Smooth muscle cell (in vitro differentiated cells): ENCODE results near the gene MS4A7. TPM values are rescaled to one million over a fixed set of nuclear protein-coding genes. Genes with fewer than 3 reads are reported as not detected.

ENCODE experiments used
- DNase-seq: peaks from one replicate; lab custom pipeline; 2025; ENCODE audit not compliant: unreplicated experiment; lab: John Stamatoyannopoulos, UW
- H2AFZ ChIP-seq: fragments of 200-600 bp; sonication (generic); 2 replicates; pipeline ENCODE4 v1.6.0; 2016; ENCODE audit warnings: antibody characterized with exemption, low read depth, mild to moderate bottlenecking
- H3F3A ChIP-seq: fragments of 200-600 bp; sonication (generic); 2 replicates; pipeline ENCODE4 v1.6.0; 2017; ENCODE audit warnings: antibody characterized with exemption, low read depth
- H3K27ac ChIP-seq: fragments of 200-600 bp; sonication (generic); 2 replicates; pipeline ENCODE4 v1.5.1; 2016; ENCODE audit warnings: low read depth, mild to moderate bottlenecking
- H3K27me3 ChIP-seq: fragments of 200-600 bp; sonication (generic); 2 replicates; pipeline ENCODE4 v1.6.1; 2016; ENCODE audit warnings: low read depth, mild to moderate bottlenecking
- H3K36me3 ChIP-seq: fragments of 200-600 bp; sonication (generic); 2 replicates; pipeline ENCODE4 v1.5.1; 2016; ENCODE audit warnings: low read depth
- H3K4me1 ChIP-seq: fragments of 200-600 bp; sonication (generic); 2 replicates; pipeline ENCODE4 v1.5.1; 2016; ENCODE audit warnings: low read depth
- H3K4me2 ChIP-seq: fragments of 200-600 bp; sonication (generic); 2 replicates; pipeline ENCODE4 v1.6.0; 2016; ENCODE audit warnings: mild to moderate bottlenecking
- H3K4me3 ChIP-seq: fragments of 200-600 bp; sonication (generic); 2 replicates; pipeline ENCODE4 v1.5.1; 2016; ENCODE audit warnings: mild to moderate bottlenecking
- H3K79me2 ChIP-seq: fragments of 200-600 bp; sonication (generic); 2 replicates; pipeline ENCODE4 v1.6.0; 2016; ENCODE audit warnings: low read depth, mild to moderate bottlenecking
- H3K9ac ChIP-seq: fragments of 200-600 bp; sonication (generic); 2 replicates; pipeline ENCODE4 v1.6.0; 2016; ENCODE audit warnings: low read depth
- H3K9me3 ChIP-seq: fragments of 200-600 bp; sonication (generic); replicated peaks from 2 replicates; pipeline ENCODE4 v1.5.1; 2016; ENCODE audit warnings: low read depth
- H4K20me1 ChIP-seq: fragments of 200-600 bp; sonication (generic); 2 replicates; pipeline ENCODE4 v1.6.0; 2016; ENCODE audit warnings: low read depth
- WGBS: methylation state at CpG from one replicate; pipeline ENCODE4 v1.1.7; 2016; ENCODE audit warnings: low lambda C conversion rate; 5-methylcytosine and 5-hydroxymethylcytosine counted together
- polyA plus RNA-seq: library from polyadenylated mRNA; unstranded; fragments of >200 nt; fragmentation: Nextera tagmentation; extraction: Ambion mirVana; gene quantifications from 2 replicates; pipeline ENCODE4 v1.2.1, GENCODE V29; 2016
- total RNA-seq: library from RNA; depleted of rRNA; stranded (reverse); fragments of >200 nt; gene quantifications from 2 replicates; pipeline ENCODE4 v1.2.3, GENCODE V29; 2014
- TF ChIP-seq, protein P1 (sequence below): fragments of 200-600 bp; sonication (generic); IDR thresholded peaks from 2 replicates; pipeline ENCODE4 v1.5.1; 2017; ENCODE audit warnings: borderline replicate concordance, mild to moderate bottlenecking, antibody characterized with exemption; ENCODE audit not compliant: insufficient read depth, poor library complexity, severe bottlenecking

MS4A7 gene
- total and polyA plus RNA-seq, 2 experiments from 2014 or later: not detected

DNA sequence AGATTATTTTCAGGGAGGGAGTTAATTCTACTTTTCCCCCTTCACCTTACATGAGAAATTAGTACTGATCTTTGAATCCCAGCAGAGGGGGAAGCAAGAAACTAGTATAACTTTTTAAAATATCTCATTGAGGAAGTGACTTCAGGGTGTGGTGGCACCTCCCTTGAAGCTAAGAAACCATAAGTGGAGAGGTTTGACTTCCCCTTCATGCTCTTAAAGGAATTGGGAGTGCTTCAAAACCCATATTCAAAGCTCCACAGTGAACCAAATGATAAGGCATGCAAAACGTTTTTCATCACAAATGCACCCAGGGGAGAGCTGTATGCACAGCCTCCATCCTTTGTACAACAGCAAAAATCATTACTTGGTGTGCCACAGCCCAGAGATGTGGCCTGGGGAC lies 18.5 kb downstream of the MS4A7 start:
- no peaks in the 10 kb centered on the region for H3K79me2 ChIP-seq
- no peaks in the 10 kb centered on the region for H3K4me1 ChIP-seq
- no peaks in the 10 kb centered on the region for H3F3A ChIP-seq
- WGBS: 12% methylated on average over 1 of the region's 1 CpG
- DNase-seq: no peak
- H3K4me2 ChIP-seq: no peak overlapping the region
- H3K27me3 ChIP-seq: no peaks in the 10 kb centered on the region
- no peak overlapping the region for H3K27ac ChIP-seq
- H4K20me1 ChIP-seq: no peaks in the 10 kb centered on the region
- H3K9ac ChIP-seq: no peak overlapping the region
- no peak overlapping the region for H2AFZ ChIP-seq
- H3K36me3 ChIP-seq: no peaks in the 10 kb centered on the region
- TF ChIP-seq, protein P1, sequence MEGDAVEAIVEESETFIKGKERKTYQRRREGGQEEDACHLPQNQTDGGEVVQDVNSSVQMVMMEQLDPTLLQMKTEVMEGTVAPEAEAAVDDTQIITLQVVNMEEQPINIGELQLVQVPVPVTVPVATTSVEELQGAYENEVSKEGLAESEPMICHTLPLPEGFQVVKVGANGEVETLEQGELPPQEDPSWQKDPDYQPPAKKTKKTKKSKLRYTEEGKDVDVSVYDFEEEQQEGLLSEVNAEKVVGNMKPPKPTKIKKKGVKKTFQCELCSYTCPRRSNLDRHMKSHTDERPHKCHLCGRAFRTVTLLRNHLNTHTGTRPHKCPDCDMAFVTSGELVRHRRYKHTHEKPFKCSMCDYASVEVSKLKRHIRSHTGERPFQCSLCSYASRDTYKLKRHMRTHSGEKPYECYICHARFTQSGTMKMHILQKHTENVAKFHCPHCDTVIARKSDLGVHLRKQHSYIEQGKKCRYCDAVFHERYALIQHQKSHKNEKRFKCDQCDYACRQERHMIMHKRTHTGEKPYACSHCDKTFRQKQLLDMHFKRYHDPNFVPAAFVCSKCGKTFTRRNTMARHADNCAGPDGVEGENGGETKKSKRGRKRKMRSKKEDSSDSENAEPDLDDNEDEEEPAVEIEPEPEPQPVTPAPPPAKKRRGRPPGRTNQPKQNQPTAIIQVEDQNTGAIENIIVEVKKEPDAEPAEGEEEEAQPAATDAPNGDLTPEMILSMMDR: no peak
- H3K4me3 ChIP-seq: no peak overlapping the region
- no peaks in the 10 kb centered on the region for H3K9me3 ChIP-seq

DNA sequence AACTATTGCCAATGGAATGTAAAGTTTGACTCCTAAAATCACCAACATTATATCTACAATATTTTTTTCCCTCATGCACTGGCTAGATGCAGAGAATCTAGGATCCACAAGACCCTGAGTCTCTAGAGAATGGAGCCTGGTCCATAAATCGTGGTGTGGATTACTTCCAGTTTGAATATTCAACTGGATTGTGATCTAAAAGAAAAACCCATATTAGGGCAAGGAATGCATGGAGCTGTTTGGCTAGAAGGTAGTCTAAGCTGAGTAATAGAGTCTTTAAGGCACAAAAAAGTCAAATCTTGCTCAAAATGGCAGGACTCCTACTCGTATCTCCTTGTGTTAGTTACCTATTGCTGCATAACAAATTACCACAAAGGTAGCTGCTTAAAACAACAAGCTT lies 41.7 kb downstream of the MS4A7 start:
- Histone ChIP-seq H3K27me3 (no peaks in the 10 kb centered on the region), H3K4me3 (no peak overlapping the region), H3K79me2 (no peaks in the 10 kb centered on the region), H3K27ac (no peak overlapping the region), H3K9ac (no peak overlapping the region), H3K4me2 (no peak overlapping the region), H3F3A (no peaks in the 10 kb centered on the region), H2AFZ (no peak overlapping the region), H3K36me3 (no peaks in the 10 kb centered on the region), H3K9me3 (no peaks in the 10 kb centered on the region), H3K4me1 (no peaks in the 10 kb centered on the region), H4K20me1 (no peaks in the 10 kb centered on the region)
- no peak for DNase-seq
- 26% methylated on average over 2 of the region's 2 CpGs for WGBS
- TF ChIP-seq, protein P1: no peak

DNA sequence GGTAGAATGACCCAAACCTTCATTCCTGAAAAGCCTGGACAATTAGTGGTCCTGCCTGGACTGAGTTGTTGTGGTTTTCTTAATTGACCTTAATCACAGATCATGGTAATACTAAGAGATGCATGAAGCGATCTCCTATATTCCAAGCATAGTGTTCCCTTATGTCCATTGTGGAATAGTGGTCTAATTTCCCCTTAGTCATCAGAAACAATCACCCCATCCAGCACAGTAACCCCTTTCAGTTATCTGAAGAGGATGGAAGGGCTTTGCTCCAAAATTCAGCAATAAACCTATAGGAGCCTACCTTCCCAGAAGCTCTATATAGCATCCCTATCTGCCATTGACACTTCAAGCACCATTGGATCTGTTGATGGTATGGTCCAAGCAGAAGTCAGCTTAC lies 44.3 kb downstream of the MS4A7 start:
- H2AFZ ChIP-seq: no peak overlapping the region
- no peak overlapping the region for H3K27ac ChIP-seq
- H3K4me2 ChIP-seq: no peak overlapping the region
- H3K4me1 ChIP-seq: no peaks in the 10 kb centered on the region
- DNase-seq: no peak
- no peak overlapping the region for H3K4me3 ChIP-seq
- no peaks in the 10 kb centered on the region for H3K9me3 ChIP-seq
- H3F3A ChIP-seq: no peaks in the 10 kb centered on the region
- TF ChIP-seq, protein P1: no peak
- H3K36me3 ChIP-seq: no peaks in the 10 kb centered on the region
- H3K27me3 ChIP-seq: no peaks in the 10 kb centered on the region
- no peaks in the 10 kb centered on the region for H3K79me2 ChIP-seq
- no peaks in the 10 kb centered on the region for H4K20me1 ChIP-seq
- no peak overlapping the region for H3K9ac ChIP-seq
- WGBS: 65% methylated on average over 1 of the region's 1 CpG

DNA sequence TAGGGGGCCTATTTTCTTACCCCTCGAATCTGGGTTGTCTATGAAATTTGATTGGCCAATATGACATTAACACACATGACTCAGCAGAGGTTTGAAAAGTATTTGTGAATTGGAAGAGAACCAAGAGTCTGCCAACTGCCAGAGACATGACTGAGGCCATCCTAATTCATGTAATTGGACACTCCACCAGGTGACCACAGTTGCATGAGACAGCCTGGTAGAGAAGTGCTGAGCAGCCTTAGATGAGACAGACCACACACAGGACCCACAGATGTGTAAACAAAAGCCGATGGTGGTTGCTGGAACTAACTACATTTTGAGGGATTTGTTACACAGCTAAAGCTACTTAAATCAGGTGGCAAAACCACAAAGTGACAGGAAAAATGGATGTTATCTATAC lies 50.2 kb downstream of the MS4A7 start:
- no peak overlapping the region for H3K4me2 ChIP-seq
- H3F3A ChIP-seq: no peaks in the 10 kb centered on the region
- H3K9me3 ChIP-seq: no peaks in the 10 kb centered on the region
- H3K4me3 ChIP-seq: no peak overlapping the region
- H3K79me2 ChIP-seq: no peaks in the 10 kb centered on the region
- H2AFZ ChIP-seq: no peak overlapping the region
- H3K9ac ChIP-seq: no peak overlapping the region
- TF ChIP-seq, protein P1: no peak
- H3K27me3 ChIP-seq: no peaks in the 10 kb centered on the region
- DNase-seq: no peak
- no peaks in the 10 kb centered on the region for H3K36me3 ChIP-seq
- no peaks in the 10 kb centered on the region for H4K20me1 ChIP-seq
- no peak overlapping the region for H3K27ac ChIP-seq
- 63% methylated on average over 2 of the region's 2 CpGs for WGBS
- no peaks in the 10 kb centered on the region for H3K4me1 ChIP-seq
